Stromal cell of bone marrow (primary cell): ENCODE results near the gene MAD1L1.

Experiments used
- DNase-seq: peaks from one replicate; pipeline ENCODE4 v3.0.0-alpha.2; 2012; ENCODE audit warnings: low read depth

Gene MAD1L1

DNA sequence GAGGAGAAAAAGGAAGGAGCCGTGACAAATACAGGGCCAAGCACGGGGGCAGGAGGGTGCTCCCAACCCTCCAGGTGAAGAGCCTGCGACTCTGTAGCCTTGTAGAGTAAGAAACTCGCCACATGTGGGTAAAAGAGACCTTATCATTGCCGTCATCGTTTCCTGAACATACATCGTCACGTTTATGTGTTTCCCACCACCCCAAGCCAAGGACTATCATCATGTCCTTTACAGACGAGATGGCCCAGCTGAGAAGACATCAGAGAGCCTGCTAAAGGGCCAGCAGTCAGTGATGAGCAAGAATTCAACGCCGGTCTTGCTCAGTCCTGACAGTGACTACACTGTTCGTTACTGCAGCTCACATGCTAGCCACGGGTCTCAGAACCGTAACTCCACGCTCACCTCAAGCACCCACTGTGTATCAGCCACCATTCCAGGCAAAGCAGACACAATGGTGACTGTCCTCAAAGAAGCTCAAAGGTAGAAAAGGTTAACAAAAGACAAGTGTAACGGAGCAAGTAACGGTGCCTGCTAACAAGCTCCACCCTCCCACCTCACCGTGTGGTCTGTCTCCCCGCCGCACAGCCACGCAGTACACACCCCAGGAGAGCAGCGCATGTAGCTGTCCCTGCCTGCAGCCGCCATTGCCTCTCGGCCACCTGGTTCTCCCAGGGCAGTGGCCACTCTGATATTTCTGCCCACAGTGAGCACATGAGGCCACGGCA lies 147.8 kb downstream of the MAD1L1 start:
- DNase-seq: no peak

DNA sequence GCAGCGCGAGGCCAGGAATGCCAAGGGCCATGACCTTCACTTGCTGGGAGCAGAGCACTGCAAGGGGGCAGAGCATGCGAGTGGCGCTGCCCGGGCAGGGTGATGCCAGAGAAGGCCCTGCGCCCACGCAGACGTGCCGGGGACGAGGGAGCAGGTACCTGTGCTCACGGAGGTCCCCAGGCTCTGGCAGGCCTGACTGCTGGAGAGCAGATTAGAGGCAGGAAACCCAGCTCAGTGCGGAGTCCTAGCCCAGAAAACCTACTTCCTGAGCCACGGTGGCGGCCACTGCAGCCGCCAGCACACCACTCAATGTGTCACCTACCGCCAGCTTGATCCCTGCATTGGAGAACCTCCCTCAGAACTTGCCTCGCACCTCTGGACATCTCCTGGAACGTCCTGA lies 148.4 kb downstream of the MAD1L1 start:
- no peak for DNase-seq

DNA sequence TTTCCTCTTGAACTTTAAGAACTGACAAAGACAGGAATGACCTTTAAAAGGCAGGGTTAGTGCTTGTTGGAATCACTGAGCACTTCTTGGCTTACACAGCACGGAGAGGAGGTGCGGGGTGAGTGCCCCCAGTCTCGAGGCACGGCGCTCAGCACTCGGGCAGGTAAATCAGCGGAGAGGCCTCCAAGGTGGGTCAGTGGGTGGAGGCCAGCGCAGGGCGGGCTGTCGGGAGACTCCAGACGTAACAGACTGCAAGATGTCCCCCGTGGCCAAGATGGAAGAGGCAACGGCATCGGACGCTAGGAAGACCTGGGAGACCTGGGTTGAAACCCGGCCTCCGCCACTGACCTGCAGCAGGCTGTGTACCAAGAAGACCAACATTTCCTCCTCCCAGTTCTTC lies 149.4 kb downstream of the MAD1L1 start:
- DNase-seq: no peak

DNA sequence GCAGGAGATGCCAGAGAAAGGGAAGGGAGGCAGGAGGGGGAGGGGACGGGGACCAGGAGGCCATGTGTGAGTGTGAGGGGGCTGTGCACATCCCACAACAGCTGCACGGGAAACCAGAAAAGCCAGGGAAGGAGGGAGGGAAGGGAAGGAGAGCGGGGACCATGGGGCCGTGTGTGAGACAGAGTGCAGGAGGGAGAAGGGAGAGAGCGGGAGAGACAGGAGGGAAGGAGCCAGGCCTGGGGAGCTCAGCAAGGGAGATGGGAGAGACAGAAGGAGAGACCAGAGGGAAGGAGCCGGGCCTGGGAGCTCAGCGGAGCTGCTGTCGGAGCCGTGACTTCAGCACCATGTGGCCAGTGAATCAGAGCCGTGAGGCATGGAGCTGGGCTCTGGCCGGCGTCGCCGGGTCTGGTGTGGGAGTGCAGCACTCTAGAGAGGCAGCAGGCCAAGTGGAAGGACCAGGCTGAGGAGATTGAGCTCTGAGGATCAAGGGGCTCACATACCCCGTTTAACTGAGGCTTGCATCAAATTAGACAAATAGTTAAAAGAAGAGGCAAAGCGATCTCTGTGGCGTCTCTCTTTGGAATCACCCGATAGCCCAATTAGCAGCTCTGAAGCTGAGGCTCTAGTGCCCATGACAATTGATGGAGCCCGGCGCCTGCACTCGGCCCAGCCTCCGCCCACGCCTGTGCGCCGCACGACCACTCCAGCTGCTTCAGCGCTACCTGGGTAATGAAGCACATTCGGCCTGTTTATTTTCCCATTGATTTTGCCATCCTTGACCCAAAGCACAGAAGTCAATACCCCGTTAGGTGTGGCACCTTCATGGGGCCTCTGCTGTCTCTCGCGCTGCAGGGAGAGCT lies 150.4 kb downstream of the MAD1L1 start:
- DNase-seq: peak; percentile 72

DNA sequence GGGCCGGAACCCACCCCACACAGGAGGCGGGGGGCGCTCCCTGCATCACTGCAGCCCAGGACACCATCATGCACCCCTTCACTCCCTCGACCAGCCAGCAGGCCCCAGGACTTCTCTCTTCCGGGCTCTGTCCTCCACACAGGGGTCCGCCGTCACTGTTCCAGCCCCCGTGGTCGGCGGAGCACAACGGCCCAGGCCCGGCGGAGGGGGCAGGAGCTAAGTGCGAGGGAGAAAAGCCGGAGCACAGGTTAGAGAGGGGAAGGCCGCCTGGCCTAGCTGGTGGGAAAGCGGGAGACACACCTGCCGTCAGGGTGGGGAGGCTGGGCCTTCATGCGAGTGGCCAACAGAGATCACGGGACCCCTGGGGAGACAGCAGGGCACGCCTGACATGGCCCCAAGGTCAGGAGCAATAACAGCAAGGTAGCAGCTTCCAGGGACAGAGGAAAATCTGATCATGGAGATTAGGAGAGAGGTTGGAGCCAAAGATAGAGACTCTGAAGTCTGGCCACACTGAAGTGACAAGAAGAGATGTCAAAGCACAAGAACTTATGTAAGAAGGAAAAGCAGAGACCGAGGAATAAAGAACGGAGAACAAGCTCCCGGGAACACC lies 151.1 kb downstream of the MAD1L1 start:
- DNase-seq: no peak

DNA sequence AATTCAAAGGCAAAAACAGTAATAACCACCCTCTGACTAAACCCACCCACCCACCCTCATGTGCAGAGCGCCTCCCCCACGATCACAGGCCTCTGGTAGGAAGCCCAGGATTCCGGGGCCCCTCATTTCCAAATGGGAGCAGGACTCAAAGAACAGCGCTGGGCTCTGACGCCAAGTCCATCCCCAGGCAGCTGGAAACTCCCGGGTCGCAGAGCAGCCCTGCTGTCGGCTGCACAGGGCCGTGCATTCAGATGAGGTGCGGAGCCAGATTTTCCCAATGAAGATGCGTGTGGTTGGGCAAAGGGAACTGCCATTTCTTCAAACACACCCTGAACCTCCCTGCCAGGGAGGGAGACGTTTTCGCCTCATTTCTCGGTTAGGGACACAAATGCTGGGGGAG lies 152.3 kb downstream of the MAD1L1 start:
- no peak for DNase-seq

DNA sequence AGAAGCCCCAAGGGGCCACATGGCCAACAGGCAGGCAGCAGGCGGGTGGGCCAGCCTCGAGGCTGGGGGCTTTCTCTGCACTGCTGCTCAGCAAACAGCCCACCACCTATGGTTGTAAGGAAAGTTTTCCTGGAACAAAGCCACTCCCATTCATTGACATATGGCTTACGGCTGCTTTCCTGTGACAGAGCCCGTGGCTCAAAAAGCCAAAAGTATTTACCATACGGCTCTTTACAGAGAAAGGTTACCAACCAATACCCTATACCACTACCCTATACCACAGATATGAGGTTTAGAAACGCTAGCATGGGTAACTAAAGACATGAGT lies 152.7 kb downstream of the MAD1L1 start:
- no peak for DNase-seq

DNA sequence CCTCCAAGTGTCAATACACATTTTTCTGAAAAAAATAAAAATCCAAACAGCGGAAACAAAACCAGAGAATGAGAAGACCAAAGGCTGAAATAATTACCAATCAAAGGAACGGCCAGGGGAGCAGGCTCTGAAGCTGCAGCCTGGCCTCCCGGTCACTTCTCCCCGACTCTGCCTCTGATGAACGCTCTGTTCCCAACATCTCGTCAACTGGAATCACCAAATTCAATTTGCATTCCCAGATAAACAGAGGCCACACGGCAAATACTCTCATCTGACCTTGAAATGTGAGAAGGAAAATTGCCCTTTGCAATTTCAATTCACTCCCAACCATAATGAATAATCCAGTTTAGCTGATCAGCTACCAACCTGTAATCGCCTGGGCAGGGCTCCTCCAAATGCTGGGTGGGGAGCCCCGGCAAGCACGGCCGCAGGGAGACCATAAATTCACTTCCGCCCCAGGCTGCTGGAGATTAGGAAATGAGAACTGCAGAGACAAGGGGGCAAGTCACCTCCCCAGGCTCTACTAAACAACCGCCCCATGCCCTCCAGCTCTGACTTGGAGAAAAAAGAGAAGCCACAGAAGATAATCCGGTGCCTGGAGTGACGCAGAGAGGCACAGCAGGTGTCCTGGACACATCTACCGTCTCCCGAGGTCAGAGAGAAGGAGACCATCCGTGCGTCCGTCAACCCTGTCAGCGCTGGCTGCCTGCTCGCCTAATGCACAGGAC lies 153.2 kb downstream of the MAD1L1 start:
- DNase-seq: no peak

DNA sequence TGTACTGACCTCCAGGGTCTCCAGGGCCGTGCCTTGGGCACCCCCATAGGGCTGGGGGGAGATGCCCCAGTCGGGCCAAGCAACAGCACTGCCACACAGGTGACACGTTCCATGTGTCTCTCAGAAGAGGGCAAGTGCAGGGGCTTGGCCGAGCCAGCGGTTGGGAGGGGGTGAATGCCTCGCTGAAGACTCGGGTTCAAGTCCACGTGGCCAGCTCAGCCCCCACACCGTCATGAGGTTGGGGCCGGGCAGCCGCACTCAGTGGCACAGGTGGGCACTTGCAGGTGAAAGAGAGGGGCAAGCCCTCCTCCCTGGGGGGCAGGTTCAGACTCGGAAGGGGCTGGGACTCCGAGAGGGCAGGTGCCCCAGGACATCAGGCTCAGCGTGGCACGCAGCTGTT lies 153.8 kb downstream of the MAD1L1 start:
- DNase-seq: no peak

DNA sequence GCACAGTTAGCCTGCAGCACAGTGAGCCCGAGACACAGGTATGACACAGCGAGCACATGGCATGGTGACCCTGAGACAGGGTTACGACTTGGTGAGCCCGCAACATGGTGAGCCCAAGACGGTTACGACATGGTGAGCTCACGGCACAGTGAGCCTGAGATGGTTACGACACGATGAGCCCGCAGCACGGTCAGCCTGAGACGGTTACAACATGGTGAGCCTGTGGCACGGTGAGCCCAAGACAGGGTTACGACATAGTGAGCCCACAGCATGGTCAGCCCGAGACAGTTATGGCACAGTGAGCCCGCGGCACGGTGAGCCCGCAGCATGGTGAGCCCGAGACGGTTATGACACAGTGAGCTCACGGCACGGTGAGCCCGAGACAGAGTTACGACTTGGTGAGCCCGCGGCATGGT lies 156.1 kb downstream of the MAD1L1 start:
- DNase-seq: no peak

DNA sequence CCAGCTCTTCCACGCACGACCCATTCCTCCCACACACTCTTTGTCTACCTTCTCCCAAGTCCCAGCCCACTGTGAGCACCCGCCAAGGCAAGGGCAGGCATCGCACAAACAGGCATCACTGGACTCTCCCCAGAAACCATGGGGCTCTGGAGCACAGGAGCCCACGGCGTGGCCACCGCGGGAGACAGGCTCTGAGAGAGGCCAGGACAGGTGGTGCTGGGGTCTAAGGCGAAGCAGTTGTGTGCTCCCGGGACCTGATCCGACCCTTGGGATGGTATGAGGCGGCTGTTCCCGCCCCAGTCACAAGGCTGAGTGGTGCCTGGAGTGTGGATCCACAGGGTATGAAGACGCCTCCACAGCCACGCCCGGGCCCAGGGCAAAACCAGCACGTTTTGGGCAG lies 156.9 kb downstream of the MAD1L1 start:
- DNase-seq: no peak

DNA sequence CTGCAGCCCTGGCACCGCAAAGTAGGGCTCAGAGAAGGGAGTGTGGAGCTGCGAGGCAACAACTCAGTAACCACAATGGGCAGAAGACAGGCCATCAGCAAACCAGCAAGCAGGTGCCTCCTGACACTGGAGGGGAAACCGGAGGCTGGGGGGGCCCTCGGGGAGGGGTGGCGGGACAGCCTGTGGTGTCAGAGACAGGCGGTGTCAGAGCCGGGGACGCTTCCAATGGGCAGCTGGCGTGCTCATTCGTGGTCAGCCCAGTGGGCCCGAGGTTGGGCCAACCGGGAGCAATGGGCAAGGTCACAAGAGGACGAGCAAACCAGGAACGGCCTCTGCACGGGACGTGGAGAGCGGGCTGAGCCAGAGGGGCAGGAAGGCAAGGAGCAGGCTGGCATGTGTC lies 158.1 kb downstream of the MAD1L1 start:
- DNase-seq: no peak

DNA sequence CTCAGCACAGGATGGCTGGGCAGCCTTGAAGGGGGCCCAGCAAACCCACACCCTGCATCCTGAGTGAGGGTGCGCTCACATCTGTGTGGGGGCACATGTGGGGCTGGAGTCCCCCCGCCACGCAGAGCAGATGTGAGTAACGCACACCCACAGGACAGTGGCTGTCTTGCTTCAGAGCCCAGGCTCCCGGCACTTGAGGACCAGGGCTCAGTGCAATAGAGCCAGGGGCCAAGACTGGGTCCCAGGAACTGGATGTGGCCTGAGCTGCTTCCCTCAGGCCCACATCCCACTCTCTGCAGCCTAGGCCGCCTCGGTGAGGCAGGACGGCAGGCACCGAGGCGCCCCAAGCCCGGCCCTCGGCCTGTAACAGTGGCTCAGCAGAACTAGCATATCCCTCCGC lies 159.9 kb downstream of the MAD1L1 start:
- DNase-seq: no peak

DNA sequence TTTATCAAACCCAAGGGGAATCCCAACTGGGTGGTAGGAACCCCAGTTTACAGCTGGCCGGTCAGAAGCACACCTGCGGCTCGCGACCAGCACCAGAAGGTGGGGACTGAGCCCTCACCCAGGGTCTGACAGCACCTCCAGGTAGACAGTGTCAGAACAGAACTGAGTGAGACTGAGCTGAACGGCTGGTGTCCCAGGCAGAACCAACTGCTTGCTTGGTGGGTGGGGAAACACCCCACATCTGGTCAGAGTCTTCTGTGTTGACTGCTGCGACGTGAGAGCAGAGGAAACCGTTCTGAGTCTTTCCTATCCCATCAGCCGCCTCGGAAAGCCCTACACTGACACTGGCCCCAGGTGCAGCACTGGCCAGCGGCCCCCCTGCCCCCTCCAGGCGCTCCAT lies 160.7 kb downstream of the MAD1L1 start:
- no peak for DNase-seq

DNA sequence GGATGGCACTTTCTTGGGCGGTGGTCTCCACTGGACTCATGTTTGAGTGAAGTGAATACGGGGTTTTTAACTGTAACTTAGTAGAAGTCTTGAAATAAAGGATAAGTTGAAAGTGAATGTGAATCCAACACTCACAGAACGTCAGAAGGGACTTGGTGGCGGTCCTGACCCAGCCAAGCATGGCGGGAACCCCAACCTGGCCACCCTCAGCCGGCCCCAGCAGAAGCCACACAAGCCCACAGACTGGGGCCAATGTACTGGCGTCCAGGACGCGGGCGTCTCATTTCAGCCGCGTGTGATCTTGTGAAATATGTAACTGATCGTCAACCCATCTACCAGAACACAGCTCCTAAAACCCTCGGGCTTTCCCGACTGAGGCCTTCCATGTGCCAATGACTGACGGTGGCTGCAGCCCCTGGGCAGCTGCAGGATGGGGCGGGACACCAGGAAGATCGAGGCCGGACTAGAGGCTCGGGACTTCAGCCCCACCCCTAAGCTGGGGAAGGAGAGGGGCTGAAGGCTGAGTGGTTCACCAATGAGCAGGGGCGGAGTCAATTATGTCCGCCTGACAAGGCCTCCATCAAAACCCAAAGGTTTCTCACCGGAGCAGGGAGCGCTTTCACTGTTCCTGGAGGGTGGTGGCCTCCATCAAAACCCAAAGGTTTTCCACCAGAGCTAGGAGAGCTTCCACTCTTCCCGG lies 161.5 kb downstream of the MAD1L1 start:
- no peak for DNase-seq

DNA sequence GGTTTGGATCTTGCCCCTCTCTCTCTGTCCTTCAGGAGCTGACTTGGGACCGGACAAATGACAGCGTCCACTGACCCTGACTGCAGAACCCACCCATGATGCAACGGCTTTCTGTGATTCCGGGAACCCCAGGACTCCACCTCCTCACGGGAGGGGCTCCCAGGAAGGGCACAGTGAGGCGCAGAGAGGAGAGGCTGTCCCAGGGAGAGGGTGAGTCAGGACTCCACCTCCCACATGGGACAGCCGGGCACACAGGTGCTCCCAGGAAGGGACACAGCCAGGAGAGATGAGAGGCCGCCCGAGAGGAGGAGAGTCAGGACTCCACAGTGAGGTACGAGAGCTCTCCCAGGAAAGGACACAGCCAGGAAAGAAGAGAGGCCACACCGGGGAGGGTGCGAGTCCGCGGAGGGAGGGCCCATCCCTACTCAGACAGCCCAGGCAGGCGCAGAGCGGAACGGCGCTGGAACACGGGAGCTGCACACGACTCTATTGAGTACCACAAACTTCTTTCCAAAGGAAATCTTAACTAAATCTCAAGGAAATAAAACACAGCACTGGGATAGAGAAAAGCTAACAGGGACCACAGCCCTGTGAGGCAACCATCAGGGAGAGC lies 162.5 kb downstream of the MAD1L1 start:
- DNase-seq: no peak

DNA sequence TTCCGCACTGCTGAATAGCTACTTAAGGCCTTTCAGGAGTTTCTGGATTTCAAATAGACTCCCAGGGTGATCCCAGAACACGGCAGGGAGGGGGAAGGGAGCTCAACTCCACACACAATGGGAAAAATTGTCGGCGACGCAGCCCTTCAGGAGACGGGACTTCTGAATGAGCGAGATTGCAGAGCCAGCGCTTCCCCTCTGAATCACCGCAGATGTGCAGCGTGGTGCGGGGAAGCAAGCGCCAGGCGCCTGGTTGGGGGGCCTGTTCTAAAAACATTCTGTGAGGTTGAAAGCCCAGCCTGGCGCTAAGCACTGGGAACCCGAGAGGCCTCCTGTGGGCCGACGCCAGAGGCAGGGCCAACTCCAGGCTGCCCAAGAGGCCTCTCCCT lies 163.3 kb downstream of the MAD1L1 start:
- no peak for DNase-seq

DNA sequence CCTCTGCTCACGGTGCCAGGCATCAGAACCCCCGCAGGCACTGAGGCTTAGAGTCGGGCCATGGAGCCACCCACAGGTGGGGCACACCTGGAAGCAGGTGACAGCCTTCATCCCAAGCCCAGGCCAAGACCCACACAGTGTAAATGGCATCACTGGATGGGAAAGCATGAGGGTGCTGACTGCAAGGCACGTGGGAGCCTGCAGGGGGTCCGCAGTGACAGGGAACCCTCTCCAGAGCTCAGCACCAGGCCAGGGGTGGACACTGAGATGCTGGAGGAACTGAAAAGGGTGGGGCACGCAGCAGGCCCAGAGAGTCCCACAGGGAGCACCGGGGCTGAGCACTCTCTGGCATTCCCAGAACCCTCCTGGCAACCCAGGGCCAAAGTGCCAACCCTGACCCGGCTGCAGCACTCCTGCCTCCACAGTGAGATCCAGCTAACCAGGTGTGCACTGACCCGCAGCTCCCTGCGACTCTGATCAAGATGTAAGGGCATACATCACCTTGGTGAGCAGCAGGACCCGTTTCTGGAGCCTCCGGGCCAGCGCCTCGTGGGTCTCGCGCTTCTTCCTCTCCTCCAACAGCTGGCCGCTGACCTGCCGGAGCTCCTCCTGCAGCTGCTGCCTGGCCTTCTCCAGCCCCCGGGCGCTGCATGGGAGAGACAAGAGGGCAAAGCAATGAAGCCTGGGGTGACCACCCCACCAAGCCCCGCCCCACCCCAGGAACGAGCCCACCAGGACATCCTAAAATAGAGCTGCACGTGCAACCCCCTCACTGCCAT lies 163.9 kb downstream of the MAD1L1 start:
- no peak for DNase-seq

DNA sequence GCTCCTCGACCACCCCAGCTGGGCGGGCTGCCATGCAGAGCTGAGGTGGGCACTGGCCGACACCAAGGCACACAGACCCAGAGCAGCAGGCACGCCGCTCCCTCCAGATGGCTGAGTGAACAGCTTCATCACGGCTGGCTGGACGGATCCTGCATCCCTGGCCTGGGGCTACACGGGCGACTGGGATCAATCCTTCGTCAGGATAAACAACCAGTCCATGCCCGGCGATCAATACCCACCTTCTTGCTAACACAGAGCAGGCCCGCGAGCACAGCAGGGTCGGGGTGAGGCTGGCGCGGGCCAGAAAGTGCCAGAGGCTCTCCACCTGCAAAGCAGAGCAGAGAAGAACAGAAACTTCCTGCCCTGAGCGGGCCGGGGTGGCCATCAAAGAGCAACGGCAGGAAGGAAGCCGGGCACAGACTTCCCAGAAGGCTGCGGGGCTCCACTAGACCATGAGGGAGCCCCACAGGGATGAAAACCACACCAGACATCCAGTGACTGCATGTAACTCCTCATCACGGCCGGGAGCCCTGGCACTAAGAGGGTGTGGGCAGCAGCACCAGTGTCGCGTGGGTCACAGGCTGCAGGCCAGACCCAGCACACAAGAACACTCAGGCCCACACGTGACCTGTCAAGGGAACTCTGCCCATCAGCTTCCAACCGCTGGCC lies 166.4 kb downstream of the MAD1L1 start:
- no peak for DNase-seq

DNA sequence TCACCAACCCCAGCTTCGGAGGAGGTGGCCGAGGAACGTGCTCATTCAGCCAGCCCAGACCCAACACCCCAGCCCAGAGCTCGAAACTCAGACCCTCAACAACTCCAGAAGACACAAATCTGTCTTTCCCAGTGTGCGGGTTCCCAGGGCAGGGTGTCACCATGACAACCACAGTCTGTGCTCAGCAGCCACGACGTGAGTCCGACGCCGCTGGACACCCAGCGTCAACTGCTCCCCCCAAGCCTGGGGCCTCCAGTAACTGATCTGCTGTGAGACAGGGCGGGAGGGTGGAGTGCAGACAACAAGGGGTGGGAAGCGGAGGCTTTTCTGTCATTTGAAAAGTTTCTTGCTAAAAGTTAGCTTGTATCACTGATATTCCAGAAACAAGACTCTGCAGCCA lies 167.2 kb downstream of the MAD1L1 start:
- DNase-seq: no peak
